Uterus (tissue), 2 donors: ENCODE data around the gene CHST11.

Source experiments
- POLR2A ChIP-seq, 2 donors: fragments of 450-650 bp; IDR thresholded peaks; one replicate each; pipeline ENCODE4 v1.6.1; 2016; ENCODE audit warnings: antibody characterized with exemption in 2 of 2, mild to moderate bottlenecking in 1 of 2, moderate library complexity in 1 of 2
- TF ChIP-seq, protein P1 (sequence below), 4 experiments: fragments of 200-600 bp in 2 of 4; fragments of 450-650 bp in 2 of 4; sonication (generic) in 2 of 4; IDR thresholded peaks; one replicate each; pipeline ENCODE4 v1.5.1; 2016 to 2019; ENCODE audit warnings: antibody characterized with exemption in 4 of 4, mild to moderate bottlenecking in 2 of 4, moderate library complexity in 1 of 4

DNA sequence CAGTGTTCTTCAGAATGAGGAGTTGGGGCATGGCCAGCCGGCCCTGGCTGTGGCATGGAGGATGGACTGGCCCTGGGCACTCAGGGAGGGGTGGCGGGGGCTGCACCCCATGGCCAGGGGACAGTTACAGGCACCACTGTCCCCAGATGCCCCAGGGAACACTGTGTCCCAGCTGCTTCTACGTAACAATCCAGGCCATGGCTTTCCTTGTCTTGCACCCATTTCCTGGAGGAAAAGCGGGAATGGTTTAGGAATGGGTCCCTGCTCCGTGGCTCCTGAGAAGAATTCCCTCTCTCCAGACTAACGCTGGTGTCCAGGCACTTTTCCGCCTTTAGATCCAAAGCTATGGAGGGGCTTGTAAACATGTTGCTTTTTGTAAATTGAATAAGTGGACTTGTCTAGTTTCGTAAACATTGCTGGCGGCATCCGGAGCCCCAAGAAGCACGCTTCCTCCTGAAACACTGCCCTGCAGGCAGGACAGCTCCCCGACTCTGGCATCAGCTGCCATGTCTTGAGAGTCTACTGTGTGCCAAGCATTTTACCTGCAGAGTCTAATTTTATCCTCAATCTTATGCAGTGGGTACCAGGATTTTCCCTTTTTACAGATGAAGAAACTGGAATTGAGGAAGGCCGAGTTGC lies 263.1 kb downstream of the CHST11 start:
- TF ChIP-seq, protein P1, sequence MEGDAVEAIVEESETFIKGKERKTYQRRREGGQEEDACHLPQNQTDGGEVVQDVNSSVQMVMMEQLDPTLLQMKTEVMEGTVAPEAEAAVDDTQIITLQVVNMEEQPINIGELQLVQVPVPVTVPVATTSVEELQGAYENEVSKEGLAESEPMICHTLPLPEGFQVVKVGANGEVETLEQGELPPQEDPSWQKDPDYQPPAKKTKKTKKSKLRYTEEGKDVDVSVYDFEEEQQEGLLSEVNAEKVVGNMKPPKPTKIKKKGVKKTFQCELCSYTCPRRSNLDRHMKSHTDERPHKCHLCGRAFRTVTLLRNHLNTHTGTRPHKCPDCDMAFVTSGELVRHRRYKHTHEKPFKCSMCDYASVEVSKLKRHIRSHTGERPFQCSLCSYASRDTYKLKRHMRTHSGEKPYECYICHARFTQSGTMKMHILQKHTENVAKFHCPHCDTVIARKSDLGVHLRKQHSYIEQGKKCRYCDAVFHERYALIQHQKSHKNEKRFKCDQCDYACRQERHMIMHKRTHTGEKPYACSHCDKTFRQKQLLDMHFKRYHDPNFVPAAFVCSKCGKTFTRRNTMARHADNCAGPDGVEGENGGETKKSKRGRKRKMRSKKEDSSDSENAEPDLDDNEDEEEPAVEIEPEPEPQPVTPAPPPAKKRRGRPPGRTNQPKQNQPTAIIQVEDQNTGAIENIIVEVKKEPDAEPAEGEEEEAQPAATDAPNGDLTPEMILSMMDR (IDR thresholded peaks at IDR 0.05): no peak
- no peak for TF ChIP-seq POLR2A (IDR thresholded peaks at IDR 0.05)
